NCI-H2171 (cell line): ENCODE results near the gene SEMA6D.

ENCODE experiments used
- DNase-seq: peaks from one replicate; lab custom pipeline; 2025; lab: John Stamatoyannopoulos, UW

SEMA6D gene, protein sequence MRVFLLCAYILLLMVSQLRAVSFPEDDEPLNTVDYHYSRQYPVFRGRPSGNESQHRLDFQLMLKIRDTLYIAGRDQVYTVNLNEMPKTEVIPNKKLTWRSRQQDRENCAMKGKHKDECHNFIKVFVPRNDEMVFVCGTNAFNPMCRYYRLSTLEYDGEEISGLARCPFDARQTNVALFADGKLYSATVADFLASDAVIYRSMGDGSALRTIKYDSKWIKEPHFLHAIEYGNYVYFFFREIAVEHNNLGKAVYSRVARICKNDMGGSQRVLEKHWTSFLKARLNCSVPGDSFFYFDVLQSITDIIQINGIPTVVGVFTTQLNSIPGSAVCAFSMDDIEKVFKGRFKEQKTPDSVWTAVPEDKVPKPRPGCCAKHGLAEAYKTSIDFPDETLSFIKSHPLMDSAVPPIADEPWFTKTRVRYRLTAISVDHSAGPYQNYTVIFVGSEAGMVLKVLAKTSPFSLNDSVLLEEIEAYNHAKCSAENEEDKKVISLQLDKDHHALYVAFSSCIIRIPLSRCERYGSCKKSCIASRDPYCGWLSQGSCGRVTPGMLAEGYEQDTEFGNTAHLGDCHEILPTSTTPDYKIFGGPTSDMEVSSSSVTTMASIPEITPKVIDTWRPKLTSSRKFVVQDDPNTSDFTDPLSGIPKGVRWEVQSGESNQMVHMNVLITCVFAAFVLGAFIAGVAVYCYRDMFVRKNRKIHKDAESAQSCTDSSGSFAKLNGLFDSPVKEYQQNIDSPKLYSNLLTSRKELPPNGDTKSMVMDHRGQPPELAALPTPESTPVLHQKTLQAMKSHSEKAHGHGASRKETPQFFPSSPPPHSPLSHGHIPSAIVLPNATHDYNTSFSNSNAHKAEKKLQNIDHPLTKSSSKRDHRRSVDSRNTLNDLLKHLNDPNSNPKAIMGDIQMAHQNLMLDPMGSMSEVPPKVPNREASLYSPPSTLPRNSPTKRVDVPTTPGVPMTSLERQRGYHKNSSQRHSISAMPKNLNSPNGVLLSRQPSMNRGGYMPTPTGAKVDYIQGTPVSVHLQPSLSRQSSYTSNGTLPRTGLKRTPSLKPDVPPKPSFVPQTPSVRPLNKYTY

DNA sequence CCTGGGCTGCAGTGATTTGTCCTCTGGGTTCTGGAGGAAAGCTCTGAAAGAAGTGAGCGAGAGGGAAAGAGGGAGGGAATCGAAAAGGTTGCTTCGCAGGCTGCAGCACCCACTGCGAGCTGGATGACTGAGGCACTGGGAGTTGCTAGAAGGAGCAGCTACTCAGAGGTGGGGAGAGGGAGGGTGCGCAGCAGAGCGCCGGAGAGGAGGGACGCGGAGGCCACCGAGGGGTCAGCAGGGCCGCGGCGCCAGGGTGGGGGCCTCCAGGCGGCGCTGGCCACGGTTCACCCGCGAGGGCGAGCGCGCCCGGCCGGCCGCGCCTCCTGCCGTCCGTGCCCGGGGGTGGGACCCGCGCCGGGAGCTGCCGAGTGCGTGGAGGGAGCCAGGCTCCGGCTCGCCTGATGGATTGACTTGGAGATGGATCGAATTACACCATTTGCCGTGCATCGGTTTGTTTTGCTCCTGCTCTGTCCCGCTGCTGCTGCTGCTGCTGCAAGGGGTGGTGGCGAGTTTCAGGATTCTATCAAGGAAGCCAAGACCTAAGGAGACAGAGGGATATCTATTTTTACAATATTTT is at the start of gene SEMA6D:
SEMA6D (plus strand) TSS at position 470 of the 577 bp plus-strand sequence. CDS start 42,294 bp downstream, outside the sequence.
- DNase-seq: peak; percentile 85

DNA sequence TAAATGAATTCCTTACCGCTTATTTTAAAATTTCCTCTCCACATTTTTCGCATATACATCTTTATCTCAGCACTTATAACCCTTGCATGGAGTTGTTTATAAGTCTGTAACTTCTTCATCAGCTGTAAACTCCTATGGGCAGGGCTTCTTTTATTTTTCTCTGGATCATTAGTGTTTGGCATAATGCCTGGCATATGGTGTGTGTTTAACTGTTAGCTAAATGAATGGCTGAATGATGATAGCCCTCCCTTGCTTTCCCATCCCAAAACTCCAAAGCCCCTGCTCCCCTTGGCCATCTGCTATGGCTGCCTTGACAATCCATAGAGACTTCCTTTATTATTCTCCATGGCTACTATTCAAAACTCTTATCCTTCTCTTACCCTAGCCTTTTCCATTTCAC is 48.1 kb upstream of the SEMA6D start:
- DNase-seq: peak; percentile 64

DNA sequence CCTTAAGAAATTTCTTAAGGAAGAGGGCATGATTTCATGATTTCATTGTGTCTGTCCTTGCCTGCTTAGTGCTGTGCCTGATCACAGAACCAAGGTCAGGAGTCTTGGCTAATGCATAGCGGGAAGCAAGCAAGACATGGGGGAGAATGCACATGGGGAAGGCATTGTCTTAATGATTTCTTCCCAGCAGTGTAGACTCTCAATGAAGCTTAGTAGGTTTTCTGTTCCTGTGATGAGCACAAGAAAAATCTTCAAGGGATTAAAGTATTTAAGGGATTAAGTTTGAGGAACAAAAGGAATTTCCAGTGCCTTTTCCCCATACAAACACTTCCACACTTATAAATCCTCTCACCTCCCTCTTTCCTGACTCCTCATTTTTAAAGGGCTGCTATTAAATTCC is 46.9 kb upstream of the SEMA6D start:
- DNase-seq: no peak

DNA sequence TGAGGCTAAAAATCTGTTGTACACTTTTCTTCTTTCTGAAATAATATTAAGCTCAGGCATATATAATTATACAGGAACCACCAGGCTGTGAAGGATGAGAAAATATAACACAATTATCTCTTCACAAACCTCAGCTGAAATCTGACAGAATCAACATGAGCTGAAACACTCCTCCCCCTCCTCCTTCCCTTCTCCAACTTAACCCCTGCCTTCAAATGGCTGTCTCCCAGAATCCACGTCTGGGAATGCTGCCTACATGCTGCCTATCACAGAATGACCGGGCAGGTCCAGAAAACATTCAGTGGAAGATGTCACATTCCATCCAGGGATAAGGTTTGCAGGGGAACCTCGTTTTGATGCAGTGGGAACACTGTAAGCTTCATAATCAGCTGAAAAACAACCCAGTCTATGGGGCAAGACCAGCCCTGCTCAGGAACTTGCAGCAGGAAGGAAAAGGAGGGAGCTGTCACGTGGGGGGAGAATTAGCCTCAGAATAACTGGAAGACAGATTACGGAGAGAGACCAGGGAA is 44.0 kb upstream of the SEMA6D start:
- DNase-seq: no peak

DNA sequence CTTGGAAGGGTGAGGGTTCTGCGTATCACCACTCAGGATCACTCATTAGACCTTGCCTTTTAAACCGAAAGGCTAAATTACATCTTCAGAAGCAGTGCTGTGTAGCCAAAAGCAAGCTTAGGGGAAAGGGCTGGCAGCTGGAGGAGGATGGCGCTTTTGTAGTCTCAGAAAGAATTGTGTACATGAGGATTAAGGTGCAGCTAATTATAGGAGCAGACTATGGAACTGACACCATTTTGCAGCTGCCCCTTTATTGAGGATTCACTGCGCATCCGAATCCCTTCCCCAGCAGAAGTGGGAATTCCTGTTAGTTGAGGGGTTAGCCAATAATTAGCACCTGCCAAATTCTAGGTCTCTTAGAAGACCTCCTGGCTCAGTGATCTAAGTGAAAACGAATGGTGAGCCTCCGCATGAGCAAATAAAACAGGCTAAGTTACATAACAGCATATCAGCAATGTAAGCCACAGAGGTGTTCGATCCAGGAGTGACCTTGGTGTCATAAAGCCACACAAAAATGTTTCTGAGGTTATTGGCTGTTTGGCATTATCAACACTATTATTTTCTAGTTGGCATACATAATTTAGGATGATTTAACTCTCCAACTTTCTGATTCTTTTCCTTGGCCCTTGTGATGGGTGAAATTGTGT is 42.6 kb upstream of the SEMA6D start:
- DNase-seq: no peak

DNA sequence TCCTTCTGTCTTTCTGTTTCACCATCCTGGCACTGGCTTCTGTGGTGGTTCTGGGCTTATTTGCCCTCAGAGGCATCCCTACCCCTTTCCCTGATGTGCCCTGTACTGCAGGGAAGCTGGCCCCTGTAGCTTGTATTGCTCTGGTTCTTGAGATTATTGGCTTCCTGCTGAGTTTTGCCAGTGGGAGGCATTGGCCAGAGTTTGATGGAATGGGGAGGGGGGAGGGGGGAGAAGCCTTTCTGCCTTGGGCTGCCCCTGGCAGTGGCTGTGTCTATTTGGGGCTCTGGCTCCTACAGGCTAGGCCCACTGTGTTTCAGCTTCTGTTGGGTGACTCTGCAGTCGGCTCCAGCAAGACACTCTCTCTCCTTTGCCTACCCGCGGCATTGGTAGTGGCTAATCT is 41.6 kb upstream of the SEMA6D start:
- no peak for DNase-seq

DNA sequence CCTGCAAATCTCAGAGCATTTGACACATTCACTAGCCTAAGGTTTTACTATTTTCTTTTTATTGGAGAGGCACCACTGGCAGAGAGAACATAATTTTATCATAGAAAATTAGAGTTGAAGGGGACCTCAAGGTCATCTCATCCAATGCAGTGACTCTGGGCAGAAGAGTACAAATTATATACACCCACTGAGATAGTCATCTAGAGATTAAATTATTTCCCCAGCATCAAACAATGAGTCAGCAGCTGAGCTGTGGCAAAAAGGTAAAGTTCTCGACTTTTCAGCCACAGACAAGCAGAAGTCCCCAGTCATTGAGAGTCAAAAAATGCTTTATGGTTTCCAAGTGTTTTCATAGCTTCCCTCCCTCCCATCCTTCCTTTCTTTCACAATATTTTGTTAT is 39.3 kb upstream of the SEMA6D start:
- DNase-seq: no peak

DNA sequence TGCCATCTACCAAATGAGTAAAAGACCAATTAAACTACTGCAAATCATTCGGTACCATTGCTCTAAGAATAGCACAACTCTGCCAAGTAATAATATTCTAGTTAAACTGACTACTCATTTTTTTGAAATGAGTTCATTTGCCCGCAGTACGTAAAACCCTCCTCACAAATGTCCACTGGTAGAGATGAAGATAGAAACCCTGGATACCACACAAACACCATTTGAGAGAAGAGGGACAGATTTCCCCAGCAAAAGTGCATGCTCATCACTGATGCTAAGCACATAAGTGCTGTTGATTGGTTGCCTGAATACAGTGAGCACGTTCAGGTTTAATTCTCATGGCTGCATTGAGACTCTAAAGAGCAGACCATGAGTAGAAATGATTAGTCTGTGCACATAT is 34.6 kb upstream of the SEMA6D start:
- no peak for DNase-seq

DNA sequence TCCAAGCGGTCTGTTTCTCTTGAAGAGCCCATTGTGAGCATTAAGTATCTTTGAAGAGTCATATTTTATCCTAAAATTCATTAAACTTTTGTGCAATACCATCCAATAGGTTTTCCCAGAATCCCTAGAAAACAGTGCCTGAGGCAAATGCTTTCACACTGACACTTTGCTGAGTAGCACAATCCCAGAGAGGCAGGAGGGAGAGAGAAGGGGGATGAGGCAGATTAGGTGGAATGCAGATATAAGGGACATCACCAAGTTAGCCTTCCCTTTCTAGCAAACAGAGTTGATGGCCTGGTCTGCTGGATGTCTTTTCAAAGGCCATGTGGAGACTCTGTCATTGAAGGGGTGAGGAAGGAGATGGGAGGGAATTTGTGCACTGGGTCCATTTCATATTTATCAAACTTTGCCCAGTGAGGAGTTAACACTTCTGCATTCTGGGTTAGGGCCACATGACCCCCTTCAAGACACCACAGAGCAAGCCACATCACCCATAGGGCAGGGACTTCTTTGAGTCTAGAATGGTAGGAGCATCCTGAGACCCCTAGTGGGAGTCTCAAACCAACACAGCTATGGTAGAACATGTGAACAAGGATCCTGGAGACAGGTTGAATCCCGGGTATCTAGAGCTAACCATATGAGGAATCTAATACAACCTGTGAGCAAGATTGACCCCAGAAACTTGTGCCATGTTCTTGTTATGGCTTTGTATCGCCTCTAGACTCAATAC is 32.0 kb upstream of the SEMA6D start:
- DNase-seq: no peak

DNA sequence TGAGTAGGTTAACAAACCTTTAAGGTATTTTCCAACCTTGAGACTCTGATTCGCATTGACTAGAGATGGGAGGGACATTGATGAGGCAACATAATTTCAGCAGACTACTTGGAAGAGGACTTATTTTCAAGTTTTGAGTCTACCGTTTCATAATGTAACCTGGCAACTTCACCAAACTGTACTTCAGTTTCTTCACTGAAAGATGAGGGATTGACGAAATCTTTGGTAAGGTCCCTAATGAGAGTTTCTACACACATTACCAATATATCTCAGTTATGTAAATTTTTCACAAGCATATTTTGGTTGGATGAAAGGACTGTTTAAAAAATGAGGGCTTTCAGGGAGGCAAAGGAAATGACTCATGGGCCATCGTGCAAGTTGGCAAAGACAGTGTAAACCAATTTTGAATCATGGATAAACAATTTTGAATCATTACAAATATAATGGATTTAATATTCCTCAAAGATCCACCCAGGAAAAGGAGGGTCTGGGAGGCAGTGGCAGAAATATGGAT is 28.7 kb upstream of the SEMA6D start:
- no peak for DNase-seq

DNA sequence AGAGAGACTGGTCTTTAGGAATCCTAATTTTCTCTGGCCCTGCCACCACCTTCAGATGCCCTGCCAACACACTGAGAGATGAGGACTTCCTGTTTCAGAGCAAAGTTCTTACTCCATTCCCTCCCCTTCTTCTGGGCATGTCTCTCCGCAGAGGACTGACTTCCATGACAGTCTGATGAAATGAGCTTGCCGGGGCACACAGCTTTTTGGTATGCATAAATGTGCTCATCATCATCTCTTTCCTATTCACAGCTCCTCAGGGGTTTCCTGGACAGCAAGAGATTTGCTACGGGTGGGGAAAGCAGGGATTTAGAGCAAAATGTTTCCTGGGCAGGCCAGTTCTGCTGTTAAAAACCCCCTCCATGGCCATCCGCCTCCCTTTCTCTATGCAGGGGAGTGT is 27.6 kb upstream of the SEMA6D start:
- no peak for DNase-seq

DNA sequence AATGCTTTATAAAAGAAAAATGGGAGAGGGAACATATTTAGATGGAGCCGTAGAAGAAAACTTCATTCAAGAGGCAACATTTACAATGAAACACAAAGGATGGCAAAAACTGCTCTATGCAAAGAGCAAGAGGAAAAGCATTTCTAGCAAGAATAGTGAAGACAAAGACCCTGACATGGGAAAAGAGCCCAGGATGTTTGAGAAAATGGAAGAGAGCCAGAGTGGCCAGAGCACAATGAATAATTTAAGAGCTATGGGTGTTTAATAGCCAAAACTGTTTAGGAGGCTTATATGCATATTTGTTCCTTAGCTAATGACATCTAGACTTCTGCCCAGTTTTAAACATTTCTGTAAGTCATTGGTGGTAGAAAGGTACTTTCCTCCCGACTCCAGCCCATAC is 25.4 kb upstream of the SEMA6D start:
- DNase-seq: no peak

DNA sequence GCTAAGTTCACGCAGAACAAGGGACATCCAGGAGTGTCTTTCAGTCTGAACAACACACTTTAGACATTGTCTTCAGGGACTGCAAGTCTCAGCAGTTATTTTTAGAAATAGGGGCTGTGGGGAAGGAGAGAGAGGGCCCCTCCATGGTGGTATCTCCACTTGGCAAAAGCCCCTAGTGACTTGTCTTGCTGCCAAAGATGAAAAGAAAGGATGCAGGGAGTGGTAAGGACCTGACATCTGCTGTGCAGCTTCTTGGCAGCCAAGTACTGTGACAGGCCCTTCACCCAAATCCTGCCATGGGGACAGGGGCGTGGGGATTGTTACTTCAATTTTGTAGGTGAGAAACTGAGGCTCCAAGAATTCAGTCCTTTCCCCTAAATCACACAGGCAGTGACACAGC is 21.0 kb upstream of the SEMA6D start:
- DNase-seq: no peak

DNA sequence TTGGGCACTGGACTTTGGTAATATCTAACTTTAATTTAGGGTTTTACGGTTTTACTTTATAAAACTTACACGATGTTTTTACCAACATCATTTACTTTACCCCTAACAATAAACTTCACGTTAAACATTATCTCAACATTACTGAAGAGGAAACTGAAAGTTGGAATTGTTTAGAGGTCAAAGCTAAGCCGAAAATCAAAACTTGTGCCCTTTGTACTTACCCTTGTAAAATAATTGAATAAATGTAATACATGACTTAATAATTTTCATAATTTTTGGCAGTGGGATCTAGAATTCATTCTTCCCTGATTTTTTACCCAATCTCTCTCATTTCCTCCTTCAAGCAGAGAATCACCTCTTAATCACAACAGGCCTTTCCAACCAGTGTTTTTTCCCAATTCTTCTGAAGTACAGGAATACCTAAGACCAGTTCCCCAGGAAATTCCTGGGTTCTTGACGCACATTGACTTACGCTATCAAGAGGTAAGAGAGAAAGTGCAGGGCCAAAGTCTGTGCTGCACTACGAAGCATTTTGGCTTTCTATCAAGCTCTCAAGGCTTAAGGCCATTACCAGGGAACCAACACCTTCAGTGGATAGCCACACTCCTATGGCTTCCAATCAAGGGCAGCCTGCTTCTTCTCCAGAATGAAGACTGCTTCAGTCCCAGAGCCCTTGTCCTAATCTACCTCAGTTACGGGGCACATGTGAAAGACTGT is 11.9 kb upstream of the SEMA6D start:
- DNase-seq: no peak

DNA sequence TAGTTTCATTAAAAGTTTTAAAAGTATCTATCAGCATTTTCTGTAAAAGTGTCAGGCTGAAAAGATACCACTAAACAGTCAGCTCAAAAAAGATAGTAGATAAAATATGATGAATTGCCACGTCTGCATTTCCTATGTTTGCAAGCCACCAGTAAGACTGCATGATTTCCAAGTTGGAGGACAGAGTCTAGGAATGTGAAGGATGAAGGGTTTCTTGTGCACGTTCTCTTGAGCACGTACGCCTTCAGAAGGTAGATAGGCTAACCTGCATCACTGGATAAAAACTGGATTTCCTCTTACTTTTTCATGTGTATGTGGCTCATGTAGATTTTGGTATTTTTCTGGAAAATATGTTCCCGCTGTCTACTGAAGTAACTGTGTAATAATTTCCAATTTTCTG is 9.9 kb upstream of the SEMA6D start:
- no peak for DNase-seq

DNA sequence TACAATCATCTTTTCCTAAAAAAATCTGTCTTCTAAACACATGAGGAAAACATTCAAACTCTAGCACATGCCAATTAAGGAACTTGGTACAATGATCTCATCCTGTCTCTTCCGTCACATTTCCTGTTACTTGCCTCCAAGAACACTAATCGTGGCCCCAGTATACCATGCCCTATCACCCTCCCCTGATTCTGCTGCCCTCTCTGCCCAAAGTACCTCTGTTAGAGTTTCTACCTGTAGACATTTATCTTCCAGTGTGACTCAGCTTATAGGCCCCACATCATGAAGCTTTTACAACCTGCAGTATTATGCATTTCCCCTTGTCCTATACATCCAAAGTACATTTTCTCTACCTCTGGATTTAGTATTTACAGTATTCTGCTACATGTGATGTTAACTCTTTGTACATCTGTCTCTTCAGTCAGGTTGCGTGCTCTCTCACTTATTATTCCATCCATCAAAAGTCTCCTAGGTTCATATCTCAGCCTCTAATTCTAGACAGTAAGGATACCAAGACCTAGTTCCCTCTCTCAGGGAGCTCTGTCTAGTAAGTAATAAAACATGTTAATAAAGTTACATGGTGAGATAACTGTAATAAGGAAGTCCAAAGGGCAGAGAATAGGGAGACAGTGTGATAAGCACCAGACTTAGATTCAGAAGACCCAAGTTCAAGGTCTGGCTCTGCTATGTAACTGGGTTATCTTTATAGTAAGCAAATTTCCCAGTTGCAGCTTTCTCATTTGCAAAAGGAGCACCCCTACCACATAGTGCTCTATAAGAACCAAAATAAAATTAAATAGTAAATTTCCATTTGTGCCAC is 8.9 kb upstream of the SEMA6D start:
- no peak for DNase-seq

DNA sequence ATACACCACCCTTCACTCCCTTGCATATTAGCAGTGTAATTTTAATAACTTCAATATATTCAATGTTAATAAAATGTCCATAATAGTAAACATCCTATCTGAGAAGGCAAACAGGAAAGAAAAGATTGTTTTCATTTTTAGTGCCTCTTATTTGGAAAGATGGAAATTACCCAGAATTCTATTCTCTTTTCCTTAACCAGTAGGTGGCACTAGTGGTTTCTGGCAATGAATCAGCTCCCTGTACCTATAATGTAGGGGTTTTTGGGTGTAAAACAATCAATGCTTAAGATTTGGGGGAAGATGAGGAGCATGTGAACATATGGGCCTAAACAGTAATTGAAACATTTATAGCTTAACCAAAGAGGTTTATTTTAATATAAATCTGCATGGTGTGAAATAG is 5.7 kb upstream of the SEMA6D start:
- no peak for DNase-seq

DNA sequence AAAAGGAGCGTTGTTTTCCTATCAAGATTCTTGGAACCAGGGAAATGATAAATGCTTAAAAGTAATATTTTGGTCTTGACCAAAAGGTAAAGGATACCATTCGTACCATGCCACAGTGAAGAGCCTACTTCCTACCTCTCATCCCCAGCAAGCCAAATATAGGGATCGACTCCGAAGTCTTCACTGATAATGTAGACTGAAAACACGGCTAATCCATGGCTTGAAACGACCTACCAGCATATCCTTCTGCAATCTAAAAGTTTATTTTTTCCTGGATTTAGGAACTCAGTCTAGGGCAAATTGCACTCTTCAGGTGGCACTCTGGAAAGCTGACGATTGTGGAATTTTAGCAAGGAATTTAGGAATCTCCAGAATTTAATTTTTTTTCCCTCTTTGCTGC is 1.9 kb upstream of the SEMA6D start:
- DNase-seq: no peak

DNA sequence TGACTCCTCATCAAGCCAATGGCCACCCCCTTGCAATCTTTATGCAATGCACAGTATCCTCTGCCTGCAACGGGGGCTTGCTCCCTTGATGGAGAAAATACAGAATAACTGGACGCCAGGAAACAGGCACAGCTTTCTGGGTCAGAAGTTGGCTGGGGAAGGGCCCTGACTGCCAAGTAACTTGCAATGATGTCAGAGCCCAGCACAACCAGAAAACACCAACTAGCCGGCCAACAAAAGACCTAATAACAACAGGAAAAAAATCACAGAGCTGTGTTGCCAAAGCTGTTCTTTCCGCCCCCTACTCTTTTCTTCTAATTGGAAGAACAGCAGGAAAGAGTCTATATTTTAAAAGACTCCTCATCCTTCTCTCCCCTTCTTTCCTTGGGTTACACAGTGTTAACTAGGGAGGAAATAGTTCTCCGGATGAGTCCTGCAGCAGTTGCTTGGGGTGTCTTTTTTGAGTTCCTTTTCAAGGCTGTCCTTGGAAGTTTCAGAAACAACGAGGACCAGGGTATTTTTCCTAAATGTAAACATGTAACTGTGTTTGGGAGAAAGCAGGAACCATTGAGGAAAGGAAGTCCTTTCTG is 1.4 kb upstream of the SEMA6D start:
- DNase-seq: no peak
